Esophagus muscularis mucosa (tissue), 3 donors: Measurements from ENCODE around the gene TRERF1.

Experiments
- POLR2AphosphoS5 ChIP-seq, 2 donors: sonication (generic); formaldehyde crosslinking; IDR thresholded peaks; one replicate each; pipeline ENCODE4 v1.6.1; 2017; ENCODE audit warnings: antibody characterized with exemption in 2 of 2
- TF ChIP-seq, protein P1 (sequence below), 3 experiments: fragments of 200-600 bp in 2 of 3; fragments of 450-650 bp in 1 of 3; sonication (generic) in 2 of 3; IDR thresholded peaks; one replicate each; pipeline ENCODE4 v1.5.1; 2017 to 2019; ENCODE audit warnings: antibody characterized with exemption in 3 of 3, mild to moderate bottlenecking in 2 of 3, moderate library complexity in 1 of 3

DNA sequence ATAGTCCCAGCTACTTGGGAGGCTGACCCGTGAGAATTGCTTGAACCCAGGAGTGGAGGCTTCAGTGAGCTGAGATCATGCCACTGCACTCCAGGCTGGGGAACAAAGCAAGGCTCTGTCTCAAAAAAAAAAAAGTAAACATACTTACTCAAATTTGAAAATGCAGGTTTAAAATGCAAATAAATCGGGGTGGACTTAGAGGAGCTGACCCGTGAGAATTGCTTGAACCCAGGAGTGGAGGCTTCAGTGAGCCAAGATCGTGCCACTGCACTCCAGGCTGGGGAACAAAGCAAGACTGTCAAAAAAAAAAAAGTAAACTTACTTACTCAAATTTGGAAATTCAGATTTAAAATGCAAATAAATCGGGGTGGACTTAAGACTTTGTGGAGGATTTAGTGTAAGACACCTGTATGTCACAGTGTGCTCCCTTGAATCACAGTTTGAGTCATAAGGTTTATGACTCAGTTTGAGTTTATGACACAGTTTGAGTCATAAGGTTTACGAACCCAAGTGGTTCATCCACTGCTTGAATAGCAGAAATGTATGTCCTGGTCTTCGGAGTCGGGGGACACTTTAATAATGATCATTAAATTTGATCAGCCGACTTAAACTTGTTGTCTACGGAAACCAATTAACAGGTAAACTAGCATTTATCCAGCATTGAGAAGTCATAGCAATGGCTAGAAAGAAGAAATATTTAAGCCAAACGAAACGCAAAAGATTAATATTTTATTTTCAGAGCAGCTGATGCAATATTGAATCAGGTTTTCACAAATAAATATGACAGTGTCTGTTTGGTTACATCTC lies 227.3 kb downstream of the TRERF1 start:
- TF ChIP-seq, protein P1, sequence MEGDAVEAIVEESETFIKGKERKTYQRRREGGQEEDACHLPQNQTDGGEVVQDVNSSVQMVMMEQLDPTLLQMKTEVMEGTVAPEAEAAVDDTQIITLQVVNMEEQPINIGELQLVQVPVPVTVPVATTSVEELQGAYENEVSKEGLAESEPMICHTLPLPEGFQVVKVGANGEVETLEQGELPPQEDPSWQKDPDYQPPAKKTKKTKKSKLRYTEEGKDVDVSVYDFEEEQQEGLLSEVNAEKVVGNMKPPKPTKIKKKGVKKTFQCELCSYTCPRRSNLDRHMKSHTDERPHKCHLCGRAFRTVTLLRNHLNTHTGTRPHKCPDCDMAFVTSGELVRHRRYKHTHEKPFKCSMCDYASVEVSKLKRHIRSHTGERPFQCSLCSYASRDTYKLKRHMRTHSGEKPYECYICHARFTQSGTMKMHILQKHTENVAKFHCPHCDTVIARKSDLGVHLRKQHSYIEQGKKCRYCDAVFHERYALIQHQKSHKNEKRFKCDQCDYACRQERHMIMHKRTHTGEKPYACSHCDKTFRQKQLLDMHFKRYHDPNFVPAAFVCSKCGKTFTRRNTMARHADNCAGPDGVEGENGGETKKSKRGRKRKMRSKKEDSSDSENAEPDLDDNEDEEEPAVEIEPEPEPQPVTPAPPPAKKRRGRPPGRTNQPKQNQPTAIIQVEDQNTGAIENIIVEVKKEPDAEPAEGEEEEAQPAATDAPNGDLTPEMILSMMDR (IDR thresholded peaks at IDR 0.05): no peak
- no peak for TF ChIP-seq POLR2AphosphoS5 (IDR thresholded peaks at IDR 0.05)
